HUES6 (cell line): ENCODE measurements around the gene PDE4D.

Experiments used
- H3K27ac ChIP-seq: 2 replicates; pipeline ENCODE4 v1.7.0; 2013; ENCODE audit warnings: low read depth, mild to moderate bottlenecking, low read length, inconsistent platforms
- H3K27me3 ChIP-seq: 2 replicates; pipeline ENCODE4 v1.6.1; 2013; ENCODE audit warnings: low read length; ENCODE audit not compliant: control insufficient read depth, insufficient read depth
- H3K36me3 ChIP-seq: 2 replicates; pipeline ENCODE4 v1.6.1; 2013; ENCODE audit warnings: low read length; ENCODE audit not compliant: control insufficient read depth, insufficient read depth
- H3K4me1 ChIP-seq: 2 replicates; pipeline ENCODE4 v1.6.1; 2013; ENCODE audit warnings: low read length; ENCODE audit not compliant: control insufficient read depth, insufficient read depth
- H3K4me3 ChIP-seq: 2 replicates; pipeline ENCODE4 v1.5.1; 2013; ENCODE audit warnings: low read depth, low read length
- H3K9ac ChIP-seq: one replicate; pipeline ENCODE4 v1.6.1; 2013; ENCODE audit warnings: mild to moderate bottlenecking, low read length
- H3K9me3 ChIP-seq: 2 replicates; pipeline ENCODE4 v1.6.1; 2013; ENCODE audit warnings: low read depth, low read length; ENCODE audit not compliant: control insufficient read depth, insufficient read depth

The PDE4D gene

DNA sequence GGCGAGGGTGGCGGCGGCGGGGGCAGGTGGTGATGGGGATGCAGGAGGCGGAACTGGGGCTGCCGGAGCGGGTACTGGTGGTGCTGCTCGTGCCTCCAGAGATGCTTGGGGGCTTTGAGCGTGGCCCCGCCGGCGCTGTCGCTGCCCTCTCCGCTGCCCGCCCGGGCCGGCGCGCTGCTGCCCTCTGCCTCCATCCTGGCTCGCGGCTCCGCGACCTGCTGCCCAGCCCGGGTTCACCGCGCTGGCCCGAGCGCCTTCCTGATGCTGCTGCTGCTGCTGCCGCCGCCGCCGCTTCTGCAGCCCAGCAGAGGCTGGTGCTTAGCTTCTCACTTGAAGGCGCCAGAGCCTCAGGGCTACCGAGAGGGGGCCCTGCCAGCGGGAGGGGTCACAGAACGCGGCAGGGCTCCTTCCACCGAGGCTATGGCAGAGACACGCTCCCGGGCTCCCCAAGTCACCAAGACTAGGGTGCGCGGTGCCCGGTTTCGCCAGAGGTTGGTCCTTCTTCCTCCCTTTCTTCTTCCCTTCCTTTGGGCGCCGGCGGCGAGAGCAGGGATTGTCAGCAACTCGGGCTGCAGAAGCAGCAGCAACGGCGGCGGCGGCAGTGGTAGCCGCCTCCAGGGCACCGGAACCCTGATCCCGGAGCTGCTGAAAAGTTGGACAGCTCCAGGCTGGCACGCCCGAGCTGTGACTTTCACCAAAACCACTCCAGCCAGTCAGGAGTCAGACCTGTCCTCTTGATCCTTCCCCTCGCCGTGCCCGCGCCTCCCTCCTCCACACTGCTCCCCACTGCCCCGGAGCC lies at the start of gene PDE4D:
Gene PDE4D, minus strand, starts transcription at position 298 of the 799 bp plus-strand sequence.
- Histone ChIP-seq H3K27me3 (peaks cover 74% of the 10 kb centered on the region), H3K4me1 (peaks cover 7% of the 10 kb centered on the region; the same call in 1 of the 2 replicates), H3K27ac (no peak within 1 kb of the TSS), H3K9ac (no peak within 1 kb of the TSS), H3K36me3 (no peaks in the 10 kb centered on the region), H3K4me3 (peak within 1 kb of the TSS; percentile 74), H3K9me3 (no peaks in the 10 kb centered on the region)

DNA sequence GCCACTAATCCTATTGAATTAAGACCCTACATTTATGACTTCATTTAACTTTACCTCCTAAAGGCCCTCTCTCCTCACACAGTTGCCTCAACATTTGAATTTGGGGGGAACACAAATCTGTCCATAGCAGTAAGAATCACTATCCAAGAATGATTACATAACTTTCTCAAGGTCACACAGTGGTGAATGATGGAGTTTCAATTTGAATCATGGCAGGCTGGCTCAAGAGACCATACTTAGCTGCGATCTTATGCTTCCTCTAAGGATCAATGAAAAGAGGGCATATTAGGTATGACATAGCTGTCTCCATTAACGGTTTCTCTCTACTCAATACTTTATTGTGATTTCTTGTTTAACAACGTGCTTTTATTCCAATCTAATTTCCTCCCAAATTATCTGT lies 44.1 kb upstream of the PDE4D start:
- Histone ChIP-seq H3K4me1 (no peaks in the 10 kb centered on the region; the same call in 1 of the 2 replicates), H3K27me3 (no peaks in the 10 kb centered on the region), H3K4me3 (no peak overlapping the region), H3K36me3 (no peaks in the 10 kb centered on the region), H3K9ac (no peak overlapping the region), H3K9me3 (no peaks in the 10 kb centered on the region), H3K27ac (no peak overlapping the region)

DNA sequence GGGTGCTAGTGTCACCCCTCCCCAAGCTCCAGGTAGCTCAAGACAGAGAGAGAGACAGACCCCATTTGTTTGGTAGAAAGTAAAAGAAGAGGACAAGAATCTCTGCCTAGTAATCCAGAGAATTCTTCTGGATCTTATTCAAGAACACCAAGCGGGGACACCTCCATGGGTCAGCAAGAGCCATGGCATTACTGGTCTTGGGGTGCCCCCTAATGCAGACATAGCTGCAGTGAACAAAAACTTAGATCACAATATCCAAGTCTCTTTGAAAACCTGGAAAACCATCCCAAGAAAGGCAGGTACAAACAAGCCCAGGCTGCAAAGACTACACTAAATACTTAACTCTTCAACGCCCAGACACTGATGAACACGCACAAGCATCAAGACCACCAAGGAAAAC lies 29.9 kb upstream of the PDE4D start:
- no peak overlapping the region for H3K4me3 ChIP-seq
- no peaks in the 10 kb centered on the region for H3K36me3 ChIP-seq
- H3K4me1 ChIP-seq, result peaks cover 13% of the 10 kb centered on the region
- no peaks in the 10 kb centered on the region for H3K27me3 ChIP-seq
- H3K9me3 ChIP-seq, result no peaks in the 10 kb centered on the region
- no peak overlapping the region for H3K9ac ChIP-seq
- H3K27ac ChIP-seq, result no peak overlapping the region

DNA sequence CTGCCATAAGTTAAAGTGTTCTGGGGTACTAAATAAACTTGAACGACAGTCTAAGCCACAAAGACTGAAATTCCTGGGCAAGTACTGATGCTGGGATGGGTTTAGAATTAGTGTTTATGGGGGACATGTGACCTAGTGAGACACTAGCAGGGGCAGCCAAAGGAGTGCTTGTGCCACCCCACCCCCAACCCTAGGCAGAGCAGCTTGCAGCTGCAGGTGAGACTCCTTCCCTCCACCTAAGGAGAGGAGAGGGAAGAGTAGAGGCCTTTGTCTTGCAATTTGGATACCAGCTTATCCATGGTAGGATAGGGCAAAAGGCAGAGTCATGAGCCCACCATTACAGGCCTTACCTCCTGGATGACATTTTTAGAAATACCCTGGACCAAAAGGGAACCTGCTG lies 28.7 kb upstream of the PDE4D start:
- Histone ChIP-seq H3K9ac (no peak overlapping the region), H3K9me3 (no peaks in the 10 kb centered on the region), H3K27ac (no peak overlapping the region), H3K27me3 (no peaks in the 10 kb centered on the region), H3K36me3 (no peaks in the 10 kb centered on the region), H3K4me3 (no peak overlapping the region), H3K4me1 (peaks cover 13% of the 10 kb centered on the region)

DNA sequence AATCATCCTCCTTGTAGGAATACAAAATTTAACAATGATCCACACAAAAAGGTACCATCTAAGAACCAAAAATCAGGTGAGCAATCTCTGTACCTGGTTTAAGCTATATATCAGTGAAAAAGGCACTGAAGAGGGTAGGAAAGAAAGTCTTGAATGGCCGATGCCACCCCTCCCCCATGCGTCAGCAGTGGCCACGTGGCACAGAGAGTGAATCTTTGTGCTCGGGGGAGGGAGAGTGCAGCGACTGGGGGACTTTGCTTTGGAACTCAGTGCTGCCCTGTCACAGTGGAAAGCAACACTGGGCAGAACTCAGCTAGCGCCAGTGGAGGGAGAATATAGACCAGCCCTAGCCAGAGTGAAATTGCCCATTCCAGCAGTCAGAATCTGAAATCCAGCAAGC lies 28.3 kb upstream of the PDE4D start:
- Histone ChIP-seq H3K9me3 (no peaks in the 10 kb centered on the region), H3K36me3 (no peaks in the 10 kb centered on the region), H3K27me3 (no peaks in the 10 kb centered on the region)

DNA sequence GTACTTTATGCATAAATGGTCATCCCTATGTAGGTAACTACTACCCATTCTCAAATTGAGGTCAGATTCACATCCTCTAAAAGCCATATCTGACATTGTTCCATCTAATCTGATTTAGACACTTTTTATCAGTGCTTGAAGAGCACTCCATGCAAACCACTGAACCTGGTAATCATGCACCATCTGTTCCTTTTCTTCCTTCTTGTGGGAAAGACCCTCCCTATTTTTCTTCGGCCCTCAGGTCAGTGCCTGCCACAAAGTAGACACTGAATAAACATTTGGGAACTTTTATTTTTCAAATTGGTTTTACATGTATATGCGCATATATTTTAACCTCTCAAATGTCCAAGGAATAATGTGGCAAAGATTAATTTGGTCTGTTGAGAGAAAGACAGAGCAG lies 26.0 kb upstream of the PDE4D start:
- Histone ChIP-seq H3K9me3 (no peaks in the 10 kb centered on the region), H3K4me1 (peaks cover 13% of the 10 kb centered on the region), H3K4me3 (no peak overlapping the region), H3K36me3 (no peaks in the 10 kb centered on the region), H3K27me3 (no peaks in the 10 kb centered on the region), H3K27ac (no peak overlapping the region), H3K9ac (no peak overlapping the region)

More for the DNA sequence above, 28.3 kb upstream of the PDE4D start:
- Histone ChIP-seq H3K4me1 (peaks cover 13% of the 10 kb centered on the region), H3K4me3 (no peak overlapping the region), H3K27ac (no peak overlapping the region), H3K9ac (no peak overlapping the region)

DNA sequence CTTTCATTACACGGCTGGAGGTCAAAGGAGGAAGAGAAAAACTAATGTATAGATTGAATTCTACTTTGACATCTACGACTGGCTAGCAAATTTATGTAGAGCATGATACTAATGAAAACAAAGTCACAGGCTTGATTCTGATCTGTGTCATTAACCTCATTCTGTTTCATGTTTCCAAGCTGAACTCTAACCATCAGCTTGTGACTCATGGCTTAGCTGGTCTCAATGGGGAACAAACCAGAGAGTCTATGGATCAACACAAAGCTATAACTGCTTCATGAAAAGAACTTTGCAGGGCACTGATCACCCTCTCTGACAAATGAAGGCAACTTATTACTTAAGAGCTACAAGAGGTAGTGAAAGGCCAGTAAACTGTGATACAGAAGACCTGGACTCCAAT lies 23.6 kb upstream of the PDE4D start:
- H3K27ac ChIP-seq, result no peak overlapping the region
- H3K36me3 ChIP-seq, result no peaks in the 10 kb centered on the region
- peaks cover 7% of the 10 kb centered on the region for H3K4me1 ChIP-seq
- no peak overlapping the region for H3K4me3 ChIP-seq
- no peak overlapping the region for H3K9ac ChIP-seq
- H3K9me3 ChIP-seq, result no peaks in the 10 kb centered on the region
- H3K27me3 ChIP-seq, result no peaks in the 10 kb centered on the region

DNA sequence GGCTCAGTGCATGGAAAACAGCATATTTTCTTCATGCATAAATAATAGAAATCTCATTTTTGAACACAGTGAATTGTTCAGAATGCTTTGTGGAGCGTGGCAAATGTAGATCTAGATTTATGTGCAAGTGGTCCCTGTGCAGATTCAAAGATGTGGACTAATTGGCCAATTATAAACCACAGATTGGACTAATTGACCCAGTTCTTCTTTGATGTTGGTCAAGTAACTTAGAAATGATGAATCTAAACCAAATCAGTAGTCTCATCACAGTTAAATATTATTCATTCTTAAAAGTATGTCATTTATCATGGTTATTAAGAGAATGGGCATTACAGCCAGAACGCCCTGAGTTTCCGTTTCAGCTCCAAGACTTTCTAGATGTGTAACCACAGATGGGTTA lies 11.7 kb upstream of the PDE4D start:
- H3K4me3 ChIP-seq, result no peak overlapping the region
- H3K9me3 ChIP-seq, result no peaks in the 10 kb centered on the region
- H3K27me3 ChIP-seq, result 0 out of 2 replicates have a peak, but pooled peaks cover 5% of the 10 kb centered on the region
- no peak overlapping the region for H3K9ac ChIP-seq
- H3K36me3 ChIP-seq, result no peaks in the 10 kb centered on the region
- no peaks in the 10 kb centered on the region for H3K4me1 ChIP-seq
- no peak overlapping the region for H3K27ac ChIP-seq

DNA sequence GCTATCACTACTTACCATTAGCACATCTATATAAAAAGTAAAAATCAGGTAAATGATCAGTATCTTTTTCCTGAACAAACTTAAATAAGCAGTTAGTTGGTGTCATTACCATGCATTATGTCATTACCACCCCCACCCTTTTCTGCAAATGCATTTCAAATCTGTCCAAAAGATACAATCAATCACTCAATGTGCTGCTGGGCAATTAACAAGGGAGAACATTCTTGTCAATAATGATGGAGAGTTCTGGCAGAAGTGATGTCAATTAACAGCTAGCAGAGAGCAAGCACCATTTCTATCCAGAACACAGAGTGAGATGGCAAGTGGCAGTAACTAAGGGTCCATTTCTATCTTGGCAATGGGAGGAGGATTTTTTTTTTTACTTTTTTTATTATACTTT lies 3.5 kb upstream of the PDE4D start:
- H3K36me3 ChIP-seq, result no peaks in the 10 kb centered on the region
- H3K27me3 ChIP-seq, result peaks cover 51% of the 10 kb centered on the region
- no peak overlapping the region for H3K27ac ChIP-seq
- no peak overlapping the region for H3K4me3 ChIP-seq
- no peak overlapping the region for H3K9ac ChIP-seq
- H3K9me3 ChIP-seq, result no peaks in the 10 kb centered on the region
- H3K4me1 ChIP-seq, result peaks cover 4% of the 10 kb centered on the region; the same call in 1 of the 2 replicates

DNA sequence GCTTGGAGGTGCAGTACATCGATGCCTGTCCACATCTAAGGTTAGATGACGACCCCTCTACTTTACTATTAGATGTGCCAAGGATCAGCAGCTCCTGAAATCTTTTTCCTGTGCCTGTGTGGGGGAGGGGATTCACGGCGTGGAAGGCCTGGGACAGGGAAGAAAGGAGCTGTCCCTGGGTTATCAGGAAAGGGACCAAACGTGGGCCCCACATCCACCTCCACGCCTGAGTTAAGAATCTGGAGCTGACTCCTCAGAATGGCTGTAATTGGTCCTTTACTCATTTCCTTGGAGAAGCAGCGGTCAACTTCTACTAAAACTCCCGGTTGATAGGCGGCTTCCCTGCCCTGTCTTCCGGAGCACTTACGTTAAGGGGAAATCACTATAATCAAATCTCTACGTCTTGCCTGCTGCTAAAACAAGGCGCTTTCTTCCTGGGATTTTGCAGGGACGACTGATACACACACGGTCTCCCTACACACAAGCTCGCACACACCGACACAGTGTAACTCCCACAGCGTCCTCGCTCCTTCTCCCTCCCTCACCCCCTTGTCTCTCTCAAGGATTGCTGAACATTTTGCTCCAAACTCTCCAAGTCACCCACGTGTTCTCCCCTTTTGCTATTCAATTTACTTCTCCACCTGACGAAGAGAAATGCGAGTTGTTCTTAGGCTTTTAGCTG lies 1.4 kb downstream of the PDE4D start:
- Histone ChIP-seq H3K27me3 (peaks cover 73% of the 10 kb centered on the region), H3K4me3 (peak overlapping the region; percentile 74), H3K27ac (no peak overlapping the region), H3K36me3 (no peaks in the 10 kb centered on the region), H3K4me1 (peaks cover 7% of the 10 kb centered on the region; the same call in 1 of the 2 replicates), H3K9me3 (no peaks in the 10 kb centered on the region), H3K9ac (no peak overlapping the region)

DNA sequence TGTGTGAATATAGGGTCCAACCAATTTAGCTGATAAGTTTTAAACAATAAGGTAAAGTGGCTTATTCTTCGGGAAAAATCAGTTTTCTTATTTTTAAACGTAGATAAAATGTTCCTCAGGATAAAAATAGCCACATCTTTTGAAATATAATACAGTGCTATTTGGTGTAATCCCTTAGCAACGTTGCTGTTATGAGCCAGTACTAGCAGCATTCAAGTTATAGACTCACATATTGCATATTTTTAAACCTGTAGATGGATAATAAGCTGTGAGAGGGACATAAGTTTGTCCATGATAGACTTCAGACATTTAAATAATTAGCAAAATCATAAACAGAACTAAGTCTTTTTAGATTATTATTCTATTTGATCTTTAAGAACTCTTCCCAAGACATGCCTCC lies 6.3 kb downstream of the PDE4D start:
- Histone ChIP-seq H3K4me1 (peaks cover 5% of the 10 kb centered on the region; the same call in 1 of the 2 replicates), H3K36me3 (no peaks in the 10 kb centered on the region), H3K27me3 (peaks cover 28% of the 10 kb centered on the region), H3K27ac (no peak overlapping the region), H3K9ac (no peak overlapping the region), H3K9me3 (no peaks in the 10 kb centered on the region), H3K4me3 (no peak overlapping the region)
